SK-N-SH (cell line): Measurements from ENCODE around the gene NOP56. TPM values are rescaled to one million over a fixed set of nuclear protein-coding genes. Genes with fewer than 3 reads are reported as not detected.
A peak's percentile ranks its signal among the peaks of the same experiment; 100 is the strongest.

ENCODE experiments used
- CTCF ChIA-PET: fragments of 300-600, 350-600 bp; formaldehyde crosslinking; extraction: SDS; loops from one replicate; lab custom pipeline; 2021; lab: Yijun Ruan, JAX
- POLR2A ChIA-PET: fragments of 350-600 bp; sonication (Branson Sonifier 250); formaldehyde crosslinking; extraction: SDS; loops from one replicate; lab custom pipeline; 2020; ENCODE audit warnings: antibody characterized with exemption, inconsistent platforms; lab: Yijun Ruan, JAX
- DNase-seq: peaks from one replicate; pipeline ENCODE4 v3.0.0; 2012
- H2AFZ ChIP-seq: fragments of 200-600 bp; sonication (generic); 2 replicates; pipeline ENCODE4 v1.8.1; 2016; ENCODE audit warnings: antibody characterized with exemption, mild to moderate bottlenecking, low read depth
- H3F3A ChIP-seq: fragments of 200-600 bp; sonication (generic); replicated peaks from 2 replicates; pipeline ENCODE3; 2016; ENCODE audit warnings: antibody characterized with exemption, mild to moderate bottlenecking; ENCODE audit not compliant: insufficient read depth
- H3K27ac ChIP-seq, 2 experiments: fragments of 200-500 bp in 1 of 2; fragments of 200-600 bp in 1 of 2; sonication (Bioruptor generic) in 1 of 2; sonication (generic), shearing (Covaris generic) in 1 of 2; 2 replicates each; pipeline versions ENCODE4 v1.5.1 to v1.6.1; 2014 to 2016; ENCODE audit warnings: low read depth in 2 of 2, inconsistent platforms in 1 of 2, low read length in 1 of 2, mild to moderate bottlenecking in 1 of 2, mixed read lengths in 1 of 2
- H3K27me3 ChIP-seq: fragments of 200-600 bp; sonication (generic), shearing (Covaris generic); 2 replicates; pipeline ENCODE4 v1.6.1; 2016; ENCODE audit warnings: mixed run types; ENCODE audit not compliant: insufficient read depth
- H3K36me3 ChIP-seq, 2 experiments: fragments of 200-500 bp in 1 of 2; fragments of 200-600 bp in 1 of 2; sonication (Bioruptor generic) in 1 of 2; sonication (generic) in 1 of 2; replicated peaks in 1 of 2; 2 replicates each; pipeline versions ENCODE3 to v1.5.1; 2014 to 2016; ENCODE audit warnings: low read length in 1 of 2, mild to moderate bottlenecking in 1 of 2; ENCODE audit not compliant: insufficient read depth in 2 of 2, control insufficient read depth in 1 of 2
- H3K4me1 ChIP-seq, 2 experiments: fragments of 200-500 bp in 1 of 2; fragments of 200-600 bp in 1 of 2; sonication (Bioruptor generic) in 1 of 2; sonication (generic), shearing (Covaris generic) in 1 of 2; 2 replicates each; pipeline versions ENCODE4 v1.5.1 to v1.6.1; 2014 to 2016; ENCODE audit warnings: low read depth in 1 of 2, low read length in 1 of 2, mixed run types in 1 of 2; ENCODE audit not compliant: insufficient read depth in 2 of 2, control insufficient read depth in 1 of 2
- H3K4me2 ChIP-seq: fragments of 200-600 bp; sonication (generic), shearing (Covaris generic); 2 replicates; pipeline ENCODE4 v1.6.1; 2017; ENCODE audit warnings: mixed run types
- H3K4me3 ChIP-seq, 2 experiments: fragments of 200-500 bp in 1 of 2; fragments of 200-600 bp in 1 of 2; sonication (Bioruptor generic) in 1 of 2; sonication (generic), shearing (Covaris generic) in 1 of 2; 2 replicates each; pipeline versions ENCODE4 v1.5.1 to v1.8.1; 2014 to 2016; ENCODE audit warnings: low read depth in 2 of 2, inconsistent platforms in 1 of 2, low read length in 1 of 2, mild to moderate bottlenecking in 1 of 2, mixed read lengths in 1 of 2, moderate library complexity in 1 of 2
- H3K79me2 ChIP-seq: fragments of 200-600 bp; sonication (generic); 2 replicates; pipeline ENCODE4 v1.8.1; 2017; ENCODE audit warnings: mild to moderate bottlenecking; ENCODE audit not compliant: insufficient read depth
- H3K9ac ChIP-seq: fragments of 200-600 bp; sonication (generic); 2 replicates; pipeline ENCODE4 v1.6.1; 2017; ENCODE audit warnings: mixed run types
- H3K9me2 ChIP-seq: fragments of 200-600 bp; sonication (generic); 2 replicates; pipeline ENCODE4 v1.6.1; 2017; ENCODE audit warnings: mixed run types
- H3K9me3 ChIP-seq: fragments of 200-600 bp; sonication (generic); 2 replicates; pipeline ENCODE4 v1.6.1; 2017; ENCODE audit warnings: mixed run types, mild to moderate bottlenecking, moderate library complexity
- H4K20me1 ChIP-seq: fragments of 200-600 bp; sonication (generic); 2 replicates; pipeline ENCODE4 v1.6.1; 2017; ENCODE audit warnings: mild to moderate bottlenecking, mixed run types; ENCODE audit not compliant: insufficient read depth
- CHD2 ChIP-seq: fragments of 150-350 bp; IDR thresholded peaks from 2 replicates; pipeline ENCODE4 v1.6.1; 2018; ENCODE audit warnings: low read length; ENCODE audit not compliant: partially characterized antibody
- ELF1 ChIP-seq: IDR thresholded peaks from 2 replicates; pipeline ENCODE4 v1.4.0; 2012
- EP300 ChIP-seq, 2 experiments: IDR thresholded peaks; 2 replicates each; pipeline versions ENCODE4 v1.4.0 to v1.6.1; 2012; ENCODE audit warnings: borderline replicate concordance in 1 of 2, low read depth in 1 of 2, low read length in 1 of 2
- EZH2phosphoT487 ChIP-seq: fragments of 200-600 bp; sonication (generic); IDR thresholded peaks from 2 replicates; pipeline ENCODE4 v1.6.1; 2017; ENCODE audit warnings: low read depth, mixed run types, mild to moderate bottlenecking, antibody characterized with exemption, moderate library complexity, borderline replicate concordance
- FOSL2 ChIP-seq: IDR thresholded peaks from 2 replicates; pipeline ENCODE4 v1.4.0; 2012; ENCODE audit warnings: low read depth, mild to moderate bottlenecking, moderate library complexity, borderline replicate concordance
- JUND ChIP-seq: IDR thresholded peaks from 2 replicates; pipeline ENCODE4 v1.4.0; 2012
- MEF2A ChIP-seq: IDR thresholded peaks from 2 replicates; pipeline ENCODE4 v1.4.0; 2012; ENCODE audit warnings: low read depth, borderline replicate concordance
- MXI1 ChIP-seq: IDR thresholded peaks from 2 replicates; pipeline ENCODE4 v1.6.1; 2012; ENCODE audit warnings: mild to moderate bottlenecking, low read depth, low read length, improper control_type of control experiment
- NRF1 ChIP-seq: IDR thresholded peaks from 2 replicates; pipeline ENCODE4 v1.6.1; 2012; ENCODE audit warnings: low read depth, mild to moderate bottlenecking, low read length
- RCOR1 ChIP-seq: fragments of 150-350 bp; IDR thresholded peaks from 2 replicates; pipeline ENCODE4 v1.6.1; 2017; ENCODE audit warnings: antibody characterized with exemption, low read length
- RFX5 ChIP-seq: IDR thresholded peaks from 2 replicates; pipeline ENCODE4 v1.6.1; 2012; ENCODE audit warnings: mild to moderate bottlenecking, improper control_type of control experiment, low read length
- SIN3A ChIP-seq: IDR thresholded peaks from 2 replicates; pipeline ENCODE4 v1.6.1; 2012; ENCODE audit warnings: low read depth, mild to moderate bottlenecking, low read length, moderate library complexity, borderline replicate concordance
- TAF1 ChIP-seq: IDR thresholded peaks from 2 replicates; pipeline ENCODE4 v1.6.1; 2012; ENCODE audit warnings: low read depth, mild to moderate bottlenecking, low read length, moderate library complexity, borderline replicate concordance
- TEAD4 ChIP-seq: IDR thresholded peaks from 2 replicates; pipeline ENCODE4 v1.4.0; 2012; ENCODE audit warnings: mild to moderate bottlenecking, borderline replicate concordance; ENCODE audit not compliant: insufficient read depth
- WGBS: methylation state at CpG from one replicate; pipeline ENCODE4 v1.1.6; 2017; ENCODE audit warnings: low lambda C conversion rate; 5-methylcytosine and 5-hydroxymethylcytosine counted together
- polyA plus RNA-seq, 3 experiments: library from polyadenylated mRNA; depleted of rRNA; stranded (reverse); fragments of >200 nt; gene quantifications; 2 replicates each; pipeline ENCODE4 v1.2.3, GENCODE V29; 2012
- TF ChIP-seq, protein P1 (sequence below): fragments of 200-600 bp; sonication (generic); IDR thresholded peaks from 2 replicates; pipeline ENCODE4 v1.6.1; 2017; ENCODE audit warnings: antibody characterized with exemption, mild to moderate bottlenecking, moderate library complexity
- TF ChIP-seq, protein P2 (sequence below): IDR thresholded peaks from 2 replicates; pipeline ENCODE4; 2012
- TF ChIP-seq, protein P3 (sequence below): IDR thresholded peaks from 2 replicates; pipeline ENCODE4 v1.6.1; 2012; ENCODE audit warnings: mild to moderate bottlenecking, low read depth, low read length, moderate library complexity
- TF ChIP-seq, protein P4 (sequence below): IDR thresholded peaks from 2 replicates; pipeline ENCODE4 v1.4.0; 2012; ENCODE audit warnings: low read depth, borderline replicate concordance
- TF ChIP-seq, protein P5 (sequence below): IDR thresholded peaks from 2 replicates; pipeline ENCODE4 v1.4.0; 2012; ENCODE audit warnings: low read depth

Gene NOP56, protein sequence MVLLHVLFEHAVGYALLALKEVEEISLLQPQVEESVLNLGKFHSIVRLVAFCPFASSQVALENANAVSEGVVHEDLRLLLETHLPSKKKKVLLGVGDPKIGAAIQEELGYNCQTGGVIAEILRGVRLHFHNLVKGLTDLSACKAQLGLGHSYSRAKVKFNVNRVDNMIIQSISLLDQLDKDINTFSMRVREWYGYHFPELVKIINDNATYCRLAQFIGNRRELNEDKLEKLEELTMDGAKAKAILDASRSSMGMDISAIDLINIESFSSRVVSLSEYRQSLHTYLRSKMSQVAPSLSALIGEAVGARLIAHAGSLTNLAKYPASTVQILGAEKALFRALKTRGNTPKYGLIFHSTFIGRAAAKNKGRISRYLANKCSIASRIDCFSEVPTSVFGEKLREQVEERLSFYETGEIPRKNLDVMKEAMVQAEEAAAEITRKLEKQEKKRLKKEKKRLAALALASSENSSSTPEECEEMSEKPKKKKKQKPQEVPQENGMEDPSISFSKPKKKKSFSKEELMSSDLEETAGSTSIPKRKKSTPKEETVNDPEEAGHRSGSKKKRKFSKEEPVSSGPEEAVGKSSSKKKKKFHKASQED
- polyA plus RNA-seq (2012; rRNA removed): 158 and 218 TPM in 2 replicates
- polyA plus RNA-seq (2012; cell fraction: cytosol; rRNA removed): 111 and 114 TPM in 2 replicates
- polyA plus RNA-seq (2012; cell fraction: nucleus; rRNA removed): 520 and 629 TPM in 2 replicates

DNA sequence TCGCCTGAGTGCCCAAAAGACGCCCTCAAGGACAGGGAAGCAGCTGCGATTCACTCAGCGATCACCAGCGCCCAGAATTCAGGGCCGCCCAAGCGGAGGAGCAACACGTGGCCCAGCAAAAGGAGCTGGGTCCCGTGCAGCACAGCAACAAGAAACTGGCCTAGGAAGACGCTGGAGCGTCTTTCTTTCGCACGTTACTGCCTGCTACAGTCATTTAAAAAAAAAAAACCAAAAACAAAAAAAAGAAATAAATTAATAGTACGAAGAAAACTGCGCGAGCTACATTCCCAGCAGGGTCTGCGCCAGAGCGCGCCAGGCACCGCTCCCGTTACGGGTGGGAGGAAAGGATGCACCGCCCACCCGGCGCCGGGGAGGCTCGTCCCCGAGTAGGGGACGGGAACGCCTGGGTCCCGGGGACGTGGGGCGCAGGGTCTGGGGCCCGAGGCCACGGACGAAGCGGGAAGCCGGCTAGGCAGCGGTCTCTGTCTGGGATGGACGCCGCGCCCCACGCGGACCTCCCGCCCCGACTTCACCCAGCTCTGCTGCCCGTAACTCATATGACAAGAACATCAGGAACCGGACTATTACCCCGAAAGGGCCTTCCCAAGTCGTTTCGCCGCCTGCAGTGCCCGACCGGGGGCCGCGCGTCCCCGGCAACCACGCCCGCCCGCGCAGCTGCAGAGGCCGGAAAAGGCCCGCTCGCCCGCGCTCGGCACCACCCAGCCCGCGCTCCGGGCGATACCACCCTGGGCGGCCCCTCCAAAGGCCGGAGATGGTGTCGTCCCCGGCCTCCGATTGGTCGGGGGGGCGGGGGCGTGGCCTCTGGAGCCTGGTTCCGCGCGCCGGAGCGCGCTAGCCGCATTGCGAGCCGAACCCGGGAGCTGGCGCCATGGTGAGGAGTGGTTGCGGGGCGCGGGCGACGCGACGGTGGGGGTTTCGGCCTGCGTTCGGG, at the start of gene NOP56:
TSS of gene NOP56 (plus strand) at position 861 of the 952 bp plus-strand sequence. CDS start at position 890, 29 bp downstream.
- DNase-seq: peak; percentile 98
- Histone ChIP-seq H3K27me3 (no peaks in the 10 kb centered on the region), H3K27ac (peak within 1 kb of the TSS; percentile 87 to 95), H4K20me1 (peaks cover 35% of the 10 kb centered on the region), H3K9me3 (no peaks in the 10 kb centered on the region), H3K9ac (peak within 1 kb of the TSS; percentile 97), H3K4me3 (peak within 1 kb of the TSS; percentile 72 to 94), H3K4me1 (peaks cover 6 to 18% of the 10 kb centered on the region in 2 experiments; a peak in 3 of 4 replicates), H2AFZ (peak within 1 kb of the TSS; percentile 91), H3K4me2 (peak within 1 kb of the TSS; percentile 78), H3K79me2 (peaks cover 58% of the 10 kb centered on the region), H3F3A (peaks cover 35% of the 10 kb centered on the region), H3K36me3 (peaks cover 31 to 35% of the 10 kb centered on the region in 2 experiments), H3K9me2 (no peaks in the 10 kb centered on the region)
- CTCF ChIA-PET: interaction anchor here (0.6 to 10.6 kb wide), 9 partner anchors 9 to 349 kb away, joined by 3 to 133 read pairs (median 4); partner anchors contain the start of genes SNRPB and ZNF343
- POLR2A ChIA-PET: interaction anchor here (0.7 to 2.7 kb wide), 19 partner anchors 8 to 1168 kb away, joined by 3 to 35 read pairs (median 4); partner anchors contain the start of genes AP5S1, CPXM1, GNRH2 and IDH3B
- 2% methylated on average over 27 of the region's 101 CpGs for WGBS
- TF ChIP-seq CHD2 (no peak), RCOR1 (no peak), EP300 (IDR thresholded peaks at IDR 0.05; ENCODE audit: borderline replicate concordance in 1 of 2, low read depth in 1 of 2, low read length in 1 of 2) (peak in 1 of 2 experiments; percentile 31; a peak in 1 of 4 replicates), TAF1 (peak; percentile 92; the same call in 1 of the 2 replicates), ELF1 (peak; percentile 15; the same call in 1 of the 2 replicates), RFX5 (no peak; the same call in 1 of the 2 replicates), MXI1 (peak; percentile 97), TEAD4 (0 out of 2 replicates have a peak, but pooled peaks have one; percentile 14), FOSL2 (no peak), SIN3A (peak; percentile 77; the same call in 1 of the 2 replicates), EZH2phosphoT487 (no peak), JUND (no peak; the same call in 1 of the 2 replicates), NRF1 (peak; percentile 73), MEF2A (no peak)
- TF ChIP-seq, protein P1, sequence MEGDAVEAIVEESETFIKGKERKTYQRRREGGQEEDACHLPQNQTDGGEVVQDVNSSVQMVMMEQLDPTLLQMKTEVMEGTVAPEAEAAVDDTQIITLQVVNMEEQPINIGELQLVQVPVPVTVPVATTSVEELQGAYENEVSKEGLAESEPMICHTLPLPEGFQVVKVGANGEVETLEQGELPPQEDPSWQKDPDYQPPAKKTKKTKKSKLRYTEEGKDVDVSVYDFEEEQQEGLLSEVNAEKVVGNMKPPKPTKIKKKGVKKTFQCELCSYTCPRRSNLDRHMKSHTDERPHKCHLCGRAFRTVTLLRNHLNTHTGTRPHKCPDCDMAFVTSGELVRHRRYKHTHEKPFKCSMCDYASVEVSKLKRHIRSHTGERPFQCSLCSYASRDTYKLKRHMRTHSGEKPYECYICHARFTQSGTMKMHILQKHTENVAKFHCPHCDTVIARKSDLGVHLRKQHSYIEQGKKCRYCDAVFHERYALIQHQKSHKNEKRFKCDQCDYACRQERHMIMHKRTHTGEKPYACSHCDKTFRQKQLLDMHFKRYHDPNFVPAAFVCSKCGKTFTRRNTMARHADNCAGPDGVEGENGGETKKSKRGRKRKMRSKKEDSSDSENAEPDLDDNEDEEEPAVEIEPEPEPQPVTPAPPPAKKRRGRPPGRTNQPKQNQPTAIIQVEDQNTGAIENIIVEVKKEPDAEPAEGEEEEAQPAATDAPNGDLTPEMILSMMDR: no peak
- TF ChIP-seq, protein P2, sequence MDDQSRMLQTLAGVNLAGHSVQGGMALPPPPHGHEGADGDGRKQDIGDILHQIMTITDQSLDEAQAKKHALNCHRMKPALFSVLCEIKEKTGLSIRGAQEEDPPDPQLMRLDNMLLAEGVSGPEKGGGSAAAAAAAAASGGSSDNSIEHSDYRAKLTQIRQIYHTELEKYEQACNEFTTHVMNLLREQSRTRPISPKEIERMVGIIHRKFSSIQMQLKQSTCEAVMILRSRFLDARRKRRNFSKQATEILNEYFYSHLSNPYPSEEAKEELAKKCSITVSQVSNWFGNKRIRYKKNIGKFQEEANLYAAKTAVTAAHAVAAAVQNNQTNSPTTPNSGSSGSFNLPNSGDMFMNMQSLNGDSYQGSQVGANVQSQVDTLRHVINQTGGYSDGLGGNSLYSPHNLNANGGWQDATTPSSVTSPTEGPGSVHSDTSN: no peak
- TF ChIP-seq, protein P3, sequence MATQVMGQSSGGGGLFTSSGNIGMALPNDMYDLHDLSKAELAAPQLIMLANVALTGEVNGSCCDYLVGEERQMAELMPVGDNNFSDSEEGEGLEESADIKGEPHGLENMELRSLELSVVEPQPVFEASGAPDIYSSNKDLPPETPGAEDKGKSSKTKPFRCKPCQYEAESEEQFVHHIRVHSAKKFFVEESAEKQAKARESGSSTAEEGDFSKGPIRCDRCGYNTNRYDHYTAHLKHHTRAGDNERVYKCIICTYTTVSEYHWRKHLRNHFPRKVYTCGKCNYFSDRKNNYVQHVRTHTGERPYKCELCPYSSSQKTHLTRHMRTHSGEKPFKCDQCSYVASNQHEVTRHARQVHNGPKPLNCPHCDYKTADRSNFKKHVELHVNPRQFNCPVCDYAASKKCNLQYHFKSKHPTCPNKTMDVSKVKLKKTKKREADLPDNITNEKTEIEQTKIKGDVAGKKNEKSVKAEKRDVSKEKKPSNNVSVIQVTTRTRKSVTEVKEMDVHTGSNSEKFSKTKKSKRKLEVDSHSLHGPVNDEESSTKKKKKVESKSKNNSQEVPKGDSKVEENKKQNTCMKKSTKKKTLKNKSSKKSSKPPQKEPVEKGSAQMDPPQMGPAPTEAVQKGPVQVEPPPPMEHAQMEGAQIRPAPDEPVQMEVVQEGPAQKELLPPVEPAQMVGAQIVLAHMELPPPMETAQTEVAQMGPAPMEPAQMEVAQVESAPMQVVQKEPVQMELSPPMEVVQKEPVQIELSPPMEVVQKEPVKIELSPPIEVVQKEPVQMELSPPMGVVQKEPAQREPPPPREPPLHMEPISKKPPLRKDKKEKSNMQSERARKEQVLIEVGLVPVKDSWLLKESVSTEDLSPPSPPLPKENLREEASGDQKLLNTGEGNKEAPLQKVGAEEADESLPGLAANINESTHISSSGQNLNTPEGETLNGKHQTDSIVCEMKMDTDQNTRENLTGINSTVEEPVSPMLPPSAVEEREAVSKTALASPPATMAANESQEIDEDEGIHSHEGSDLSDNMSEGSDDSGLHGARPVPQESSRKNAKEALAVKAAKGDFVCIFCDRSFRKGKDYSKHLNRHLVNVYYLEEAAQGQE: 0 out of 2 replicates have a peak, but pooled peaks have one; percentile 19
- TF ChIP-seq, protein P4, sequence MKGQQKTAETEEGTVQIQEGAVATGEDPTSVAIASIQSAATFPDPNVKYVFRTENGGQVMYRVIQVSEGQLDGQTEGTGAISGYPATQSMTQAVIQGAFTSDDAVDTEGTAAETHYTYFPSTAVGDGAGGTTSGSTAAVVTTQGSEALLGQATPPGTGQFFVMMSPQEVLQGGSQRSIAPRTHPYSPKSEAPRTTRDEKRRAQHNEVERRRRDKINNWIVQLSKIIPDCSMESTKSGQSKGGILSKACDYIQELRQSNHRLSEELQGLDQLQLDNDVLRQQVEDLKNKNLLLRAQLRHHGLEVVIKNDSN: peak; percentile 65
- TF ChIP-seq, protein P5, sequence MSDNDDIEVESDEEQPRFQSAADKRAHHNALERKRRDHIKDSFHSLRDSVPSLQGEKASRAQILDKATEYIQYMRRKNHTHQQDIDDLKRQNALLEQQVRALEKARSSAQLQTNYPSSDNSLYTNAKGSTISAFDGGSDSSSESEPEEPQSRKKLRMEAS: peak; percentile 94
